Endodermal cell (in vitro differentiated cells): ENCODE data around the gene GAPDHS. TPM values are rescaled to one million over a fixed set of nuclear protein-coding genes. Genes with fewer than 3 reads are reported as not detected.

Source experiments
- DNase-seq: peaks from one replicate; pipeline ENCODE4 v3.0.0-alpha.2; 2017
- H3K27ac ChIP-seq: 2 replicates; pipeline ENCODE4 v1.5.1; 2013; ENCODE audit warnings: mild to moderate bottlenecking, low read depth, low read length, moderate library complexity
- H3K27me3 ChIP-seq: 2 replicates; pipeline ENCODE4 v1.6.1; 2013; ENCODE audit warnings: mild to moderate bottlenecking, low read length, moderate library complexity; ENCODE audit not compliant: insufficient read depth, control insufficient read depth, poor library complexity, severe bottlenecking
- H3K36me3 ChIP-seq: 2 replicates; pipeline ENCODE4 v1.7.0; 2013; ENCODE audit warnings: mild to moderate bottlenecking, low read length, moderate library complexity; ENCODE audit not compliant: control insufficient read depth, insufficient read depth
- H3K4me1 ChIP-seq: one replicate; pipeline ENCODE4 v1.7.0; 2013; ENCODE audit warnings: low read length; ENCODE audit not compliant: control insufficient read depth, insufficient read depth
- H3K4me3 ChIP-seq: 2 replicates; pipeline ENCODE4 v1.5.1; 2013; ENCODE audit warnings: mild to moderate bottlenecking, low read length, moderate library complexity
- H3K9ac ChIP-seq: 2 replicates; pipeline ENCODE4 v1.6.1; 2013; ENCODE audit warnings: mild to moderate bottlenecking, low read length, moderate library complexity; ENCODE audit not compliant: poor library complexity, severe bottlenecking; ENCODE audit errors: extremely low read depth
- H3K9me3 ChIP-seq: 2 replicates; pipeline ENCODE4 v1.6.1; 2013; ENCODE audit warnings: mild to moderate bottlenecking, low read length, moderate library complexity; ENCODE audit not compliant: control insufficient read depth
- H3K27ac Mint-ChIP-seq: 2 replicates; pipeline ENCODE4 v1.8.0; 2020; ENCODE audit warnings: mixed read lengths
- H3K27me3 Mint-ChIP-seq: 2 replicates; pipeline ENCODE4 v1.8.0; 2021; ENCODE audit warnings: mild to moderate bottlenecking, mixed read lengths; ENCODE audit not compliant: insufficient read depth
- H3K36me3 Mint-ChIP-seq: 2 replicates; pipeline ENCODE4 v1.8.0; 2020; ENCODE audit warnings: low read depth, mixed read lengths
- H3K4me1 Mint-ChIP-seq: 2 replicates; pipeline ENCODE4 v1.8.0; 2020; ENCODE audit warnings: mixed read lengths
- H3K4me3 Mint-ChIP-seq: 2 replicates; pipeline ENCODE4 v1.8.0; 2020; ENCODE audit warnings: mild to moderate bottlenecking, moderate library complexity, mixed read lengths
- H3K9me3 Mint-ChIP-seq: 2 replicates; pipeline ENCODE4 v1.8.0; 2020; ENCODE audit warnings: mild to moderate bottlenecking, mixed read lengths
- CTCF ChIP-seq: fragments of 200-600 bp; sonication (generic); conservative IDR thresholded peaks from 2 replicates; pipeline ENCODE4 v1.5.0; 2021; ENCODE audit warnings: antibody characterized with exemption, mild to moderate bottlenecking
- WGBS, 2 experiments: methylation state at CpG; one replicate each; pipeline versions ENCODE4 v1.1.5 to v1.1.7; 2013; ENCODE audit warnings: missing lambda C conversion rate in 2 of 2, mixed read lengths in 1 of 2; ENCODE audit not compliant: insufficient coverage in 1 of 2, insufficient read length in 1 of 2; 5-methylcytosine and 5-hydroxymethylcytosine counted together
- total RNA-seq, 2 donors: library from RNA; stranded (reverse); fragmentation: NEBNext Ultra II Directional in 1 of 2; extraction: Animal tissue kit (Norgen Biotek cat#: 25700) in 1 of 2; gene quantifications; 2 replicates in 1 of 2; 3 replicates in 1 of 2; pipeline ENCODE4 v1.2.1, GENCODE V29; 2021

GAPDHS gene
- total RNA-seq, 2 donors from 2014 or later: not detected

- WGBS, 2 experiments: 7 to 16% methylated on average over 14 to 27 of the region's 27 CpGs
- H3K4me3 ChIP-seq: peak overlapping the region; percentile 99
- Mint-ChIP-seq H3K27ac (peak overlapping the region; percentile 91), H3K9me3 (no peaks in the 10 kb centered on the region), H3K27me3 (no peaks in the 10 kb centered on the region), H3K4me3 (peak overlapping the region; percentile 84), H3K4me1 (peaks cover 22% of the 10 kb centered on the region), H3K36me3 (peaks cover 47% of the 10 kb centered on the region)
- peaks cover 36% of the 10 kb centered on the region for H3K36me3 ChIP-seq
- H3K27me3 ChIP-seq: no peaks in the 10 kb centered on the region
- H3K4me1 ChIP-seq: peaks cover 10% of the 10 kb centered on the region
- no peak for DNase-seq
- peak overlapping the region; percentile 81 for H3K9ac ChIP-seq
- H3K27ac ChIP-seq: no peak overlapping the region
- no peak for TF ChIP-seq CTCF
- no peaks in the 10 kb centered on the region for H3K9me3 ChIP-seq
These were observed 12.7 kb downstream of the GAPDHS start for GRCh38 chr19:35545855-35546381.

- Mint-ChIP-seq H3K9me3 (no peaks in the 10 kb centered on the region), H3K36me3 (peaks cover 47% of the 10 kb centered on the region), H3K27me3 (no peaks in the 10 kb centered on the region), H3K27ac (peak overlapping the region; percentile 91), H3K4me3 (peak overlapping the region; percentile 84), H3K4me1 (peaks cover 22% of the 10 kb centered on the region)
- Histone ChIP-seq H3K36me3 (peaks cover 33% of the 10 kb centered on the region), H3K4me3 (peak overlapping the region; percentile 99), H3K27me3 (no peaks in the 10 kb centered on the region), H3K9me3 (no peaks in the 10 kb centered on the region), H3K4me1 (peaks cover 10% of the 10 kb centered on the region), H3K9ac (peak overlapping the region; percentile 81), H3K27ac (no peak overlapping the region)
- no peak for DNase-seq
- TF ChIP-seq CTCF: no peak
- 93 to 95% methylated on average over 7 to 8 of the region's 8 CpGs for WGBS, 2 experiments
These were observed 13.3 kb downstream of the GAPDHS start for GRCh38 chr19:35546532-35546931.

- peak; percentile 88 for TF ChIP-seq CTCF
- no peak overlapping the region for H3K27ac ChIP-seq
- no peak overlapping the region for H3K4me3 ChIP-seq
- peaks cover 10% of the 10 kb centered on the region for H3K4me1 ChIP-seq
- DNase-seq: peak; percentile 88
- H3K27me3 ChIP-seq: no peaks in the 10 kb centered on the region
- H3K27ac Mint-ChIP-seq: peak overlapping the region; percentile 36
- no peaks in the 10 kb centered on the region for H3K9me3 Mint-ChIP-seq
- H3K9me3 ChIP-seq: no peaks in the 10 kb centered on the region
- peaks cover 30% of the 10 kb centered on the region for H3K36me3 Mint-ChIP-seq
- H3K4me1 Mint-ChIP-seq: peaks cover 20% of the 10 kb centered on the region
- H3K36me3 ChIP-seq: peaks cover 21% of the 10 kb centered on the region
- no peak overlapping the region for H3K9ac ChIP-seq
- WGBS, 2 experiments: 25 to 37% methylated on average over 5 to 6 of the region's 6 CpGs
- H3K27me3 Mint-ChIP-seq: peaks cover 7% of the 10 kb centered on the region
- H3K4me3 Mint-ChIP-seq: no peak overlapping the region
These were observed 16.0 kb downstream of the GAPDHS start for GRCh38 chr19:35549174-35549788.
